ENCODE results near the gene TRIM51.
"Not testable (repeated sequence)": the region's sequence is repeated elsewhere in the genome, so short reads cannot be mapped to it uniquely, and the experiment has no call there.

TRIM51 gene
- 0 reads per million in 2 donors for total RNA-seq

GRCh38 chr11:55882997-55883396 is at the start of gene TRIM51:
Gene TRIM51 (plus strand): TSS chr11:55883297. CDS start chr11:55885429, 2,132 bp downstream.
- DNase-seq: not testable (repeated sequence)

- DNase-seq: no peak
Measured at GRCh38 chr11:55838452-55838851, 44.6 kb upstream of the TRIM51 start, which contains the start of gene OR5D16. Gene OR5D16 (plus strand): TSS chr11:55838752. CDS start chr11:55838752, 0 bp downstream.

GRCh38 chr11:55847453-55847852 is 35.6 kb upstream of the TRIM51 start:
- DNase-seq: no peak

- DNase-seq: no peak
Measured at GRCh38 chr11:55849037-55849436, 34.1 kb upstream of the TRIM51 start.

- DNase-seq: no peak
Measured at GRCh38 chr11:55852141-55852540, 31.0 kb upstream of the TRIM51 start.

- DNase-seq: no peak
Measured at GRCh38 chr11:55854704-55855103, 28.4 kb upstream of the TRIM51 start.

GRCh38 chr11:55867354-55867753 is 15.7 kb upstream of the TRIM51 start:
- not testable (repeated sequence) for DNase-seq

GRCh38 chr11:55872731-55873130 is 10.4 kb upstream of the TRIM51 start:
- DNase-seq: peak; percentile 3

GRCh38 chr11:55873146-55873545 is 10.0 kb upstream of the TRIM51 start:
- DNase-seq: not testable (repeated sequence)

- DNase-seq: not testable (repeated sequence)
Measured at GRCh38 chr11:55884995-55885394, 1.9 kb downstream of the TRIM51 start.

GRCh38 chr11:55885481-55885880 is 2.4 kb downstream of the TRIM51 start:
- DNase-seq: not testable (repeated sequence)

- no peak for DNase-seq
Measured at GRCh38 chr11:55895216-55895615, 12.1 kb downstream of the TRIM51 start.

GRCh38 chr11:55902308-55902707 is 19.2 kb downstream of the TRIM51 start:
- DNase-seq: no peak

- DNase-seq: no peak
Measured at GRCh38 chr11:55914482-55914881, 31.4 kb downstream of the TRIM51 start, which contains the start of gene OR5W2. Gene OR5W2 (minus strand): TSS chr11:55914582. CDS start chr11:55914582, 0 bp downstream.

- DNase-seq: no peak
Measured at GRCh38 chr11:55920537-55920936, 37.4 kb downstream of the TRIM51 start.

- DNase-seq: no peak
Measured at GRCh38 chr11:55936300-55936699, 53.2 kb downstream of the TRIM51 start, which contains the start of gene OR5I1. Gene OR5I1 (minus strand): TSS chr11:55936400. CDS start chr11:55936400, 0 bp downstream.
